HPDE6-E6E7 (cell line): ENCODE data around the gene ST3GAL6.

Experiments used
- DNase-seq: peaks from one replicate; pipeline ENCODE4 v3.0.0; 2011; ENCODE audit warnings: missing footprints; ENCODE audit errors: extremely low spot score

ST3GAL6 gene

GRCh38 chr3:98740324-98740723 is 22.8 kb upstream of the ST3GAL6 start:
- no peak for DNase-seq

DNA sequence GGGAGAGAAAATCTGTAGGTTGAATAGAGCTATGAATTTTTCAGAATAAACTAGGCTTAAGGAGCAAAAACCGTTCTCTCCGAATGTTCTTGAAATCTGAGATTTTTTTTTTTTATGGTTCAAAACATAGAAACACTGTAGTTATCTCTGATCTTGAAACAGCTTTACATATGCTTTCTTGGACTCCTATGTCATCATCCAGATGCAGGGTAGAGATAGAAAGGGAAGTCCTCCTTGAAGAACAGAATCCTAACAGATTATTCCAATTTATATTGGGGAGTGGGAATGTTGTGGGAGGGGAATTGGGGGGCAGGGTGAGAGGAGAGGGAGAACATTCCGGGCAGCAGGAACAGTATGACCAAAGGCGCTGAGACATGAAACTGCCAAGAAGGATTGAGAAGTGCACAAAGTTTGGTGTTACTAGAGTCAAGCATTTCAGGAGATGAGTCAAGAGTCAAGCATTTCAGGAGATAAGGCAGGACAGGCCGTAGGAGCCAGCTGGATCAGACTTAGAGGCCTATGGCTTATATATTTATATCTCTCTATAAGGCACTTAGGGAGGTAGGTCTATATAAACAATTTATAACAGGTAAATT is 21.9 kb upstream of the ST3GAL6 start:
- DNase-seq = no peak

DNA sequence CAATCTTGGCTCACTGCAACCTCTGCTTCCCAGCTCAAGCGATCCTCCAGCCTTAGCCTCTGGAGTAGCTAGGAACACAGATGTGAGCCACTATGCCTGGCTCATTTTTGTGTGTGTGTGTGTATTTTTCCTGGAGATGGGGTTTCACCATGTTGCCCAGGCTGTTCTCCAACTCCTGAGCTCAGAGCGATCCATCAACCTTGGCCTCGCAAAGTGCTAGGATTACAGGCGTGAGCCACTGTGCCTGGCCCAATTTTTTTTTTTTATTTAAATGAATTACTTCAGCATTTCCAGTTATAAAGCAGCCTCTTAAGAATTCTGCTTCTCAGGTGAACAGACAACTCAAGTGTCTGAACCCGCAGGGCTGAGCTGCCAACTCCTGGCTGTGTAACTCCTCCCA is 20.1 kb upstream of the ST3GAL6 start:
- DNase-seq = no peak

DNA sequence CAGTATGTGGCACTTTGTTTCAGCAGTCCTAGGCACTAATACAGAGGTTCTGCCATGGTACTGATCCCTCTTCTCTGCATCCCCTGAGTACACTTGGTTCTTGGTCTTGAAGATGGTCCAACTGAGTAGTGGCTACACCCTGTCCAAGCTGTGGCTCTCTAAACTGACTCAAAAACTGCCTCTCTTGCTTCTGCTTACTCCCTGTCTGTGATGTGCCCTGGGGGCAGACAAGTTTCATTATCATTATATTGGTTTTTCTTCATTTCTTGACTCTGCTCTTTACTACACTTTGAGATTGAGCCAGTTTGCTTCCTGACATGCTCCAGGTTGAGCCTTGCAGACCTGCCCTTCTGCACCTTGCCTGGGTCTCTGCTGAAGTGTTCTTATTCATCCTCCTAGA is 18.9 kb upstream of the ST3GAL6 start:
- no peak for DNase-seq

- DNase-seq = no peak
Observed at GRCh38 chr3:98745718-98746117, 17.4 kb upstream of the ST3GAL6 start.

GRCh38 chr3:98746122-98746521 is 17.0 kb upstream of the ST3GAL6 start:
- no peak for DNase-seq

DNA sequence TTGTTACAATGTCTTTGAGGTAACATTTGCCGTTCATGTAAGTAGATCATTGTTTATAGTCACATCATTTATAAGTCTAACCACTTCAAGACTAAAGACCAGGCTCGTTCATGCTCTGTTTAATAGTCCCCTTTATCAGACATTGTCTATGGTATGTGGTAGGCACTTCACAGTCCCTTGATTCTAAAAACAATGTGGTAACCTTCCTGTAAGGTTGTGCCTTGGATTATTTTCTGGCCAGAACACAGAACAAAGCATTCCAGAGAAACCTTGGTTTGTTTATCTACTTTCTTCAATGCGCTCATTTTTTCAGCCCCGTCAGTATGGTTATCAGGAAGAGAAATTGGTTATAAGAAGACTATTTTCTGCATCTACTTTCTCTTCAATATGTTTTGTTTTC is 16.3 kb upstream of the ST3GAL6 start:
- DNase-seq = no peak

GRCh38 chr3:98750276-98750919 is 12.7 kb upstream of the ST3GAL6 start:
- DNase-seq = no peak

DNA sequence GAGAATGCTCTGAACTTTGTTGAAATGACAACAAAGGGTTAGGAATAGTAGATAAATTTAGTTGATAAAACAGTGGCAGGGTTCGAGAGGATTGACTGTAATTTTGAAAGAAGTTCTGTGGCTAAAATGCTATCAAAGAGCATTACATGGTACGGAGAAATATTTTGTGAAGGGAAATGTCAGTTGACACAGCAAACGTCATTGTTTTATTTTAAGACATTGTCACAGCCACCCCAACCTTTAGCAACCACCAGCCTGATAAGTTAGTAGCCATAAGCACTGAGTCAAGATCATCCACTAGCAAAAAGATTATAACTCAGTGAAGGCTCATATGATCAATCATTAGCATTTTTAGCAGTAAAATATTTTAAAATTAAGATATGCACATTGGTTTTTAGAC is 8.7 kb upstream of the ST3GAL6 start:
- no peak for DNase-seq

- DNase-seq = no peak
Observed at GRCh38 chr3:98755601-98756000, 7.5 kb upstream of the ST3GAL6 start.

DNA sequence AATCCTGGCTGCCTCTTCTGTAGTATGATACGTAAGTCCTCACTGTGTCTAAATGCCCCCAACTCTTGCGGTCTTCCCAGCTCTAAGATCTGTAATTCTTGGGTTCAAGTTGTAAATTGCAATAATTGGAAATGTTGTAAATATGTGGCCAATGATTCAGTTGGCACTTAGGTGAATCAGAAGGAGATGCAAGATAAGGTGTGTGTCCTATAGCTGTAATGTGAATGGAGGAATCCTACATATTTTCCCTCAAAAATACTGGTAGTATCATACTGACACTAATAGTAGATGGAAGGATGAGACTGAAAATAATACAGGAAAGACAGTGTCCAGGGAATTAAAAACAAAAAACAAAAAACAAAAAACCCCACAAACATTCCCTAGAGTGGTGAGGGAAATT is 3.5 kb upstream of the ST3GAL6 start:
- no peak for DNase-seq

GRCh38 chr3:98761643-98762229 is 1.4 kb upstream of the ST3GAL6 start:
- DNase-seq = no peak

GRCh38 chr3:98763819-98764418 is 779 bp downstream of the ST3GAL6 start:
- DNase-seq = no peak

- DNase-seq = no peak
Observed at GRCh38 chr3:98764472-98764884, 1.3 kb downstream of the ST3GAL6 start.

- DNase-seq = no peak
Observed at GRCh38 chr3:98765721-98766120, 2.6 kb downstream of the ST3GAL6 start.

GRCh38 chr3:98766924-98767323 is 3.8 kb downstream of the ST3GAL6 start:
- no peak for DNase-seq

GRCh38 chr3:98768961-98769360 is 5.8 kb downstream of the ST3GAL6 start:
- no peak for DNase-seq

DNA sequence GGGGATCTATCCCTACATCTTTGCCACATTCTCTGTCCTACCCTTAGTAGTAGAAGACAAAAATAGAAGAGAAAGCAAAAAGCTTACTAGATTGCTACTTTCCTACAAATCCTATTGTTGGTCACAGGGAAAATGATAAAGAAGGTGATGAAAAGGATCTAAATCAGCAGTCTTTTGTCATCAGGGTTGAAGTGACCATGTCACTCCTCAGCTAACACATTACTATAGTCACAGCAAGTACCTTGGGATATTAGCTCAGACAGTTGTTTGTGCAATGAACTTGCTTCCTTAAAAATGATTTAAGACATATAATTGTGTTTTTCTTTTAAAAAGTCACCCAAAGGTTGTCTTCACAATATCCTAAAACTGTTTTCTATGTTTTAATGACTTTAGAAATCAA is 6.3 kb downstream of the ST3GAL6 start:
- no peak for DNase-seq

DNA sequence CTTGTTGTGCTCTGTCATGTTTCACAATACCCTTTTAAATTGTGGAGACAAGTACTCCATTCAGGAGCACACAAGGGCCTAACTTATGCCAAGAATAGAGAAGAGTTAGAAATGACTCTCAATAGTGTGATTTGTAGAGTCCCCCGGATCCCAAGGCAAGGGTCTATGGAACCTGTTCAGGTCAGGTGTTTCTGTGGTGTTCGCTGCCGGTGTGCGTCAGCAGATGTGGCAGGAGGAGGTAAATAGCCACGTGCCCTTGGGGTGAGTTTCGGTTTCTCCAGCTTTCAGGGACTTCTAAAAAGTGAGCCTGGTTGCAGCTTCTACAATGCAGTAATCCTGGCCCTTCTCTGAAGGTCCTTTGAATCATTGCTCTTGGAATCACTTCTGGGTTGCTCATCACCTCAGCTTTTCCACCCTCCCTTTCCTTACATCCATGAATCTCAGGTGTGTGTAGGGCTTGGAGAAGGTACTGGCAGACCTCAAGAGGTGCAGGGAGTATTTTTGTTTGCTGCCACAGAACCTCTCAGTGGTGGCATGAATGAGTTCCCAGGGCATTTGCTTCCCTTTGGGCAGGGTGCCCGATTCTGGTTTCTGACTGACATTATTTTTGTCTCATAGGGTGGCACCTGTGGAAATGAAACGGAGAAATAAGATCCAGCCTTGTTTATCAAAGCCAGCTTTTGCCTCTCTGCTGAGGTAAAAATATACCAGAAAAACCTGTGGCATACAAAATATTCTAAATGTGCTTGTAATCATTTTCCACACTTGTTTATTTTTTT is 7.3 kb downstream of the ST3GAL6 start:
- DNase-seq = no peak

GRCh38 chr3:98772022-98772421 is 8.9 kb downstream of the ST3GAL6 start:
- DNase-seq = no peak

- no peak for DNase-seq
Observed at GRCh38 chr3:98775459-98776139, 12.5 kb downstream of the ST3GAL6 start.

GRCh38 chr3:98776140-98776493 is 13.0 kb downstream of the ST3GAL6 start:
- no peak for DNase-seq
